Tibial nerve (tissue), 4 donors: Measurements from ENCODE around the gene CAMSAP1.
"Not testable (repeated sequence)": the region's sequence is repeated elsewhere in the genome, so short reads cannot be mapped to it uniquely, and the experiment has no call there.

ENCODE experiments used
- EP300 ChIP-seq, 2 donors: sonication (generic); formaldehyde crosslinking; IDR thresholded peaks; one replicate each; pipeline ENCODE4 v1.6.1; 2017; ENCODE audit warnings: antibody characterized with exemption in 2 of 2, mild to moderate bottlenecking in 1 of 2
- POLR2A ChIP-seq, 2 donors: fragments of 450-650 bp; IDR thresholded peaks; one replicate each; pipeline ENCODE4 v1.6.1; 2017; ENCODE audit warnings: antibody characterized with exemption in 2 of 2, mild to moderate bottlenecking in 2 of 2, moderate library complexity in 2 of 2
- TF ChIP-seq, protein P1 (sequence below), 5 experiments: fragments of 200-600 bp in 3 of 5; fragments of 450-650 bp in 2 of 5; sonication (generic) in 3 of 5; IDR thresholded peaks; one replicate each; pipeline ENCODE4 v1.5.1; 2016 to 2019; ENCODE audit warnings: antibody characterized with exemption in 5 of 5, mild to moderate bottlenecking in 3 of 5, moderate library complexity in 2 of 5

- TF ChIP-seq POLR2A, EP300 (IDR thresholded peaks at IDR 0.05): not testable (repeated sequence)
- TF ChIP-seq, protein P1, sequence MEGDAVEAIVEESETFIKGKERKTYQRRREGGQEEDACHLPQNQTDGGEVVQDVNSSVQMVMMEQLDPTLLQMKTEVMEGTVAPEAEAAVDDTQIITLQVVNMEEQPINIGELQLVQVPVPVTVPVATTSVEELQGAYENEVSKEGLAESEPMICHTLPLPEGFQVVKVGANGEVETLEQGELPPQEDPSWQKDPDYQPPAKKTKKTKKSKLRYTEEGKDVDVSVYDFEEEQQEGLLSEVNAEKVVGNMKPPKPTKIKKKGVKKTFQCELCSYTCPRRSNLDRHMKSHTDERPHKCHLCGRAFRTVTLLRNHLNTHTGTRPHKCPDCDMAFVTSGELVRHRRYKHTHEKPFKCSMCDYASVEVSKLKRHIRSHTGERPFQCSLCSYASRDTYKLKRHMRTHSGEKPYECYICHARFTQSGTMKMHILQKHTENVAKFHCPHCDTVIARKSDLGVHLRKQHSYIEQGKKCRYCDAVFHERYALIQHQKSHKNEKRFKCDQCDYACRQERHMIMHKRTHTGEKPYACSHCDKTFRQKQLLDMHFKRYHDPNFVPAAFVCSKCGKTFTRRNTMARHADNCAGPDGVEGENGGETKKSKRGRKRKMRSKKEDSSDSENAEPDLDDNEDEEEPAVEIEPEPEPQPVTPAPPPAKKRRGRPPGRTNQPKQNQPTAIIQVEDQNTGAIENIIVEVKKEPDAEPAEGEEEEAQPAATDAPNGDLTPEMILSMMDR (IDR thresholded peaks at IDR 0.05): not testable (repeated sequence)
Measured at GRCh38 chr9:135892327-135892726, 15.0 kb downstream of the CAMSAP1 start.
